NCI-H524 treated with DMSO at 0.1 percent for 48 hours (cell line): ENCODE measurements around the gene MUC2.

Source experiments
- DNase-seq: peaks from one replicate; lab custom pipeline; 2025; lab: John Stamatoyannopoulos, UW

The MUC2 gene

DNA sequence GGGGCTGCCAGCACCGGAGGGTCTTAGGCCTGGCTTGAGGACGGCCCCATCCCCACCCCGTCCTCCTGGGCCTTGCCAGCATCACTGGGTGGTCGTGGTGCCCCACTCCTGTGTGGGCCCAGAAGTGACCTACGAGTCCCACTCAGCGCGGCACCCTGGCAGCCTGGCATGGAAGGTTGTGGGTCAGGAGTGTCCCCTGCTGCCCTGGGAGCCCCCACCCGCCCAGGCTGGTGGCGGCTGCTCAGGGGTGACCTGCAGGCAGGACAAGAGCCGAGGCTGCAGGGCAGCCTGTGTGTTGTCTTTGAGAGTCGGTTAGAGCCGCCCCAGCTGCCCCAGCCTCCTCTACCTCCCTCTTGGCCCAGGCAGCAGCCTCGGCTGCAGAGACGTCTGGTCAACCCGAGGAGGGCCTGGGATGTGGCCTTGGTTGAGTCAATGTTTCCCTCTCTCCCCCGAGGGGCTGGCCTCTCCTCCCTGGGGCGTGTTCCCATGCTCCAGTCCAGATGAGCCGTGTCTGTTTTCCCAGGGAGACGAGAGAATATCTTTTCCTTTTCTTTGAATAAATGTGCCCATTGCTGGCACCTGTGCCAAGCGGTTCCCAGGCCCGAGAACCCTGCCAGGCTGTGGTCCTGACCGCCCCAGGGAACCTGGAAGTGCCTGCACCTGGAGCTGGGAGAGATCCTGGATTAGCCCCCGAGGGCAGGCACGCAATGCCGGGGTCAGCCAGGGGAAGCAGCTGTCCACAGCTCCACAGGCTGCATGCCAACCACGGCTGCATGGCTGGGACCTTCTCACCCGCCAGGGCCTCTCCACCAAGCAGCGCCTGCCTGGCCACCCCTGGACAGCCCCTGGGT is 47.4 kb downstream of the MUC2 start:
- DNase-seq = no peak

DNA sequence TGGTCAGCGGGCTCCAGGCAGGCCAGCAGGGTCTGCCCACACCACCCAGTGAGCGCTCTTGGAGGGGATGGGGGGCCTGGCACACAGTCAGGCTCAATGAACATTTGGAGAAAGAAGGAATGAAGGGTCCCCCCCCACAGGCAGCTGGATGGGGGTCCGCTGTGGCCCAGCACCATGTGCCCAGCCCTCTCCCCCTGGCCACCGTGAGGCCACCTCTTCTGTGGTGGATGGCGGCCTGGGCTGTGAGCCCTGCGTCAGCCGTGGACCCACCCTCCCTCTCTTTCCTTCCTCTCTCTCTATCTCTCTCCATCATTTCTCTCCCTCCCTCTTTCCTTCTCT is 48.0 kb downstream of the MUC2 start:
- DNase-seq = no peak

DNA sequence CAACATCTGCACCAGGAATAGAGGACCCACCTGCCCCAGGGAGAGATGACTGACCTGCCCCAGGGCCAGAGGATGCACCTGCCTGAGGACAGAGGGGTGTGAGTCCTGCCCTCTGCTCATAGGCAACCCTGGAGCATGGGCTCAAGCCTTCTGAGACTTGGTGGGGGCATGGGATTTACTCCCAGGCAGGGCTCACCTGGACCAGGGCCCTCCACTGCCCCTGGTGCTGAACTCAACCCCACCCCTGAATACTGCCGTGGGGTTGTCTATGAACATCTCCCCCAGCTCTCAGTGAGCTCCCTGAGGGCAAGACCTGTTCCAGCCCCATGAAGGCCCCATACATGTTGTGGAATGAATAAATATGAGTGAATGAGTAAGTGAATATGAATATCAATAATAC is 49.3 kb downstream of the MUC2 start:
- no peak for DNase-seq
